ENCODE measurements around the gene NRCAM. TPM values are rescaled to one million over a fixed set of nuclear protein-coding genes. Genes with fewer than 3 reads are reported as not detected.

Gene NRCAM
- total RNA-seq, 1 experiment from 2014 or later: 2.7 TPM

DNA sequence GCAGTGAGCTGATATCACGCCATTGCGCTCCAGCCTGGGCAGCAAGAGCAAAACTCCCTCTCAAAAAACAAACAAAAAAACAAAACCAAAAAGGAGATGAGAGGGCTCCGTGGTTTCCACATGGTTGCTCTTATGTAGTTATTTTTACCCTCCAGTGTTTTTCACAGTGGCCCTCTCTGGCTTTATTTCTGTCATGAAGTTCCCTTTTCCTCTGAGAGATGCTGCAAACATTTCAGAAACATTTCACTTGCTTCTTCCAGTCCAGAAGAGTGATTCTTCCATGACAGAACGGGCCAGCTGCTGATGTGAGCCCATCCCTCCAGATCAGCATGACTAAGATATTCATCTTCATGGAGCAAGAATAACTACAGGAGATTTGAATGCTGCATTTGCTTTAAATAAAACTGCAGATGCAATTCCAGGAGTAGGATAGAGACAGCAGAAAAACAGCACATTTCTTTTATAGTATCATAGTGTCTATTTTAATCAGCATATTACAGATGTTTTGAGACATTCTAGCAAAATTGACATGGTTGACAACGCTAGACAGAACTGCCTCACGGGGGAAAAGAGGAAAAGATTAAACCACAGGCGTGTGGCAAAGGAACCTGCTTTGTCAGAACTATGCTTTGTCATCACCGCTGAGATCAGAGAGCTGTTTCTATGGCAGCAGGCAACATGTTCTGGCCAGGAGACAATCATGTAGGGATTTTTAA lies 40.3 kb downstream of the NRCAM start:
- POLR2A ChIA-PET: no interaction called here
- Mint-ChIP-seq H3K4me3 (no peak overlapping the region), H3K9me3 (no peaks in the 10 kb centered on the region), H3K36me3 (no peaks in the 10 kb centered on the region), H3K4me1 (peaks cover 16% of the 10 kb centered on the region), H3K27me3 (ENCODE audit: low read depth) (no peaks in the 10 kb centered on the region), H3K27ac (no peak overlapping the region)
- TF ChIP-seq NR1H2 (CRISPR knock-in tag; IDR thresholded peaks at IDR 0.05) (no peak), JUN (CRISPR knock-in tag; IDR thresholded peaks at IDR 0.05) (no peak), MXD4 (CRISPR knock-in tag; IDR thresholded peaks at IDR 0.05; ENCODE audit: borderline replicate concordance) (no peak), CBFB (CRISPR knock-in tag; IDR thresholded peaks at IDR 0.05; ENCODE audit: low read depth) (no peak), ZNF416 (CRISPR knock-in tag; IDR thresholded peaks at IDR 0.05) (no peak), TCF7 (CRISPR knock-in tag; IDR thresholded peaks at IDR 0.05; ENCODE audit: low read depth) (no peak), ESRRA (CRISPR knock-in tag; IDR thresholded peaks at IDR 0.05; ENCODE audit: borderline replicate concordance) (no peak), TP53 (CRISPR knock-in tag; IDR thresholded peaks at IDR 0.05) (no peak), EMX1 (CRISPR knock-in tag; IDR thresholded peaks at IDR 0.05) (no peak), PRRX2 (CRISPR knock-in tag; IDR thresholded peaks at IDR 0.05) (no peak), TEAD4 (CRISPR knock-in tag; IDR thresholded peaks at IDR 0.05) (no peak), ELF4 (CRISPR knock-in tag; IDR thresholded peaks at IDR 0.05; ENCODE audit: low read depth) (no peak), SP1 (CRISPR knock-in tag; conservative IDR thresholded peaks at IDR 0.05) (no peak), ZNF232 (CRISPR knock-in tag; IDR thresholded peaks at IDR 0.05) (no peak)
- TF ChIP-seq, protein P1, sequence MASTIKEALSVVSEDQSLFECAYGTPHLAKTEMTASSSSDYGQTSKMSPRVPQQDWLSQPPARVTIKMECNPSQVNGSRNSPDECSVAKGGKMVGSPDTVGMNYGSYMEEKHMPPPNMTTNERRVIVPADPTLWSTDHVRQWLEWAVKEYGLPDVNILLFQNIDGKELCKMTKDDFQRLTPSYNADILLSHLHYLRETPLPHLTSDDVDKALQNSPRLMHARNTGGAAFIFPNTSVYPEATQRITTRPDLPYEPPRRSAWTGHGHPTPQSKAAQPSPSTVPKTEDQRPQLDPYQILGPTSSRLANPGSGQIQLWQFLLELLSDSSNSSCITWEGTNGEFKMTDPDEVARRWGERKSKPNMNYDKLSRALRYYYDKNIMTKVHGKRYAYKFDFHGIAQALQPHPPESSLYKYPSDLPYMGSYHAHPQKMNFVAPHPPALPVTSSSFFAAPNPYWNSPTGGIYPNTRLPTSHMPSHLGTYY (CRISPR knock-in tag; IDR thresholded peaks at IDR 0.05): no peak
- TF ChIP-seq, protein P2, sequence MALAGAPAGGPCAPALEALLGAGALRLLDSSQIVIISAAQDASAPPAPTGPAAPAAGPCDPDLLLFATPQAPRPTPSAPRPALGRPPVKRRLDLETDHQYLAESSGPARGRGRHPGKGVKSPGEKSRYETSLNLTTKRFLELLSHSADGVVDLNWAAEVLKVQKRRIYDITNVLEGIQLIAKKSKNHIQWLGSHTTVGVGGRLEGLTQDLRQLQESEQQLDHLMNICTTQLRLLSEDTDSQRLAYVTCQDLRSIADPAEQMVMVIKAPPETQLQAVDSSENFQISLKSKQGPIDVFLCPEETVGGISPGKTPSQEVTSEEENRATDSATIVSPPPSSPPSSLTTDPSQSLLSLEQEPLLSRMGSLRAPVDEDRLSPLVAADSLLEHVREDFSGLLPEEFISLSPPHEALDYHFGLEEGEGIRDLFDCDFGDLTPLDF (CRISPR knock-in tag; IDR thresholded peaks at IDR 0.05): no peak
- TF ChIP-seq, protein P3, sequence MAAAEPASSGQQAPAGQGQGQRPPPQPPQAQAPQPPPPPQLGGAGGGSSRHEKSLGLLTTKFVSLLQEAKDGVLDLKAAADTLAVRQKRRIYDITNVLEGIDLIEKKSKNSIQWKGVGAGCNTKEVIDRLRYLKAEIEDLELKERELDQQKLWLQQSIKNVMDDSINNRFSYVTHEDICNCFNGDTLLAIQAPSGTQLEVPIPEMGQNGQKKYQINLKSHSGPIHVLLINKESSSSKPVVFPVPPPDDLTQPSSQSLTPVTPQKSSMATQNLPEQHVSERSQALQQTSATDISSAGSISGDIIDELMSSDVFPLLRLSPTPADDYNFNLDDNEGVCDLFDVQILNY (CRISPR knock-in tag; IDR thresholded peaks at IDR 0.05): no peak
- TF ChIP-seq, protein P4, sequence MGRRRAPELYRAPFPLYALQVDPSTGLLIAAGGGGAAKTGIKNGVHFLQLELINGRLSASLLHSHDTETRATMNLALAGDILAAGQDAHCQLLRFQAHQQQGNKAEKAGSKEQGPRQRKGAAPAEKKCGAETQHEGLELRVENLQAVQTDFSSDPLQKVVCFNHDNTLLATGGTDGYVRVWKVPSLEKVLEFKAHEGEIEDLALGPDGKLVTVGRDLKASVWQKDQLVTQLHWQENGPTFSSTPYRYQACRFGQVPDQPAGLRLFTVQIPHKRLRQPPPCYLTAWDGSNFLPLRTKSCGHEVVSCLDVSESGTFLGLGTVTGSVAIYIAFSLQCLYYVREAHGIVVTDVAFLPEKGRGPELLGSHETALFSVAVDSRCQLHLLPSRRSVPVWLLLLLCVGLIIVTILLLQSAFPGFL (CRISPR knock-in tag; IDR thresholded peaks at IDR 0.05; ENCODE audit: borderline replicate concordance): no peak
- DNase-seq (ENCODE audit: low spot score) (no peak), ATAC-seq (no peak)
- CTCF ChIA-PET: no interaction called here

DNA sequence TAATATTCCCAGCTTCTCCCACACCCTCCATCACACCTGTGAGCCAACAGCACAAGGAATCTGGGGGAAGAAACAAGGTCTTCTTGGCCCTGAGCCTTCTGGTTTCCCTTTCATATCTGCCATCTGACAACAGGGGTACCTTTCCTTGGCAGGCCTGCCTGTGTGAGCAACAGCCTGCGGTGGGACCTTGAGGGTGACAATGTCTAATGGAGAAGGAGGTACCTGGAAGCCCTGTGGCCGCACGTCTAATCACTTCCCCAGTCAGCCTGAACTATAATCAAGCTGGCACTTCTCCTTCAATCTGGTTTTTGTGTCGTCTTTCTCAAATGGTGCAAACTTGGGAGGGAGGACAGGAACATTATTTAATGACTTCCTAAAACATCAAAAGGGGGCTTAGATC lies 41.2 kb downstream of the NRCAM start:
- Mint-ChIP-seq H3K4me1 (peaks cover 10% of the 10 kb centered on the region), H3K36me3 (no peaks in the 10 kb centered on the region), H3K27ac (no peak overlapping the region), H3K9me3 (no peaks in the 10 kb centered on the region), H3K27me3 (ENCODE audit: low read depth) (no peaks in the 10 kb centered on the region), H3K4me3 (no peak overlapping the region)
- ATAC-seq (no peak), DNase-seq (ENCODE audit: low spot score) (no peak)
- TF ChIP-seq ZNF416 (CRISPR knock-in tag; IDR thresholded peaks at IDR 0.05): no peak
- no peak for TF ChIP-seq CBFB (CRISPR knock-in tag; IDR thresholded peaks at IDR 0.05; ENCODE audit: low read depth)
- no peak for TF ChIP-seq ZNF121 (CRISPR knock-in tag; IDR thresholded peaks at IDR 0.05)
- TF ChIP-seq, protein P5, sequence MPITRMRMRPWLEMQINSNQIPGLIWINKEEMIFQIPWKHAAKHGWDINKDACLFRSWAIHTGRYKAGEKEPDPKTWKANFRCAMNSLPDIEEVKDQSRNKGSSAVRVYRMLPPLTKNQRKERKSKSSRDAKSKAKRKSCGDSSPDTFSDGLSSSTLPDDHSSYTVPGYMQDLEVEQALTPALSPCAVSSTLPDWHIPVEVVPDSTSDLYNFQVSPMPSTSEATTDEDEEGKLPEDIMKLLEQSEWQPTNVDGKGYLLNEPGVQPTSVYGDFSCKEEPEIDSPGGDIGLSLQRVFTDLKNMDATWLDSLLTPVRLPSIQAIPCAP (CRISPR knock-in tag; IDR thresholded peaks at IDR 0.05): no peak
- TF ChIP-seq TEAD1 (CRISPR knock-in tag; IDR thresholded peaks at IDR 0.05): no peak
- ChIA-PET CTCF (no interaction called here), POLR2A (no interaction called here)
